Suppressor macrophage treated with lipopolysaccharide for 4 hours (primary cell): ENCODE data around the gene ST6GALNAC4.
A peak's percentile ranks its signal among the peaks of the same experiment; 100 is the strongest.
"Not testable (repeated sequence)": the region's sequence is repeated elsewhere in the genome, so short reads cannot be mapped to it uniquely, and the experiment has no call there.

Experiments used
- DNase-seq: peaks from one replicate; pipeline ENCODE4 v3.0.0-alpha.2; 2020

Gene ST6GALNAC4

GRCh38 chr9:127884976-127885490, 31.8 kb downstream of the ST6GALNAC4 start:
- no peak for DNase-seq

- no peak for DNase-seq
Observed at GRCh38 chr9:127884427-127884911, 32.4 kb downstream of the ST6GALNAC4 start.

GRCh38 chr9:127883959-127884358, 32.9 kb downstream of the ST6GALNAC4 start:
- no peak for DNase-seq

GRCh38 chr9:127881715-127882114, 35.1 kb downstream of the ST6GALNAC4 start:
- DNase-seq, result not testable (repeated sequence)

GRCh38 chr9:127880143-127880542, 36.7 kb downstream of the ST6GALNAC4 start:
- no peak for DNase-seq

GRCh38 chr9:127878652-127879390, 38.0 kb downstream of the ST6GALNAC4 start:
- DNase-seq, result peak; percentile 55

- no peak for DNase-seq
Observed at GRCh38 chr9:127878001-127878651, 38.7 kb downstream of the ST6GALNAC4 start.

- DNase-seq, result peak; percentile 38
Observed at GRCh38 chr9:127877566-127877998, 39.3 kb downstream of the ST6GALNAC4 start, which contains the start of gene AK1. TSS of gene AK1 (minus strand) at chr9:127877675. CDS start at chr9:127874617, 3,058 bp downstream.

GRCh38 chr9:127876764-127877562, 39.9 kb downstream of the ST6GALNAC4 start:
- DNase-seq, result no peak

- no peak for DNase-seq
Observed at GRCh38 chr9:127876026-127876763, 40.6 kb downstream of the ST6GALNAC4 start.

GRCh38 chr9:127875306-127875966, 41.4 kb downstream of the ST6GALNAC4 start:
- no peak for DNase-seq

GRCh38 chr9:127874301-127875221, 42.3 kb downstream of the ST6GALNAC4 start:
- no peak for DNase-seq

- DNase-seq, result no peak
Observed at GRCh38 chr9:127873886-127874285, 43.0 kb downstream of the ST6GALNAC4 start.

- DNase-seq, result no peak
Observed at GRCh38 chr9:127873223-127873691, 43.6 kb downstream of the ST6GALNAC4 start.

GRCh38 chr9:127872369-127873222, 44.2 kb downstream of the ST6GALNAC4 start:
- no peak for DNase-seq

GRCh38 chr9:127871531-127871930, 45.3 kb downstream of the ST6GALNAC4 start:
- DNase-seq, result no peak

GRCh38 chr9:127870887-127871286, 46.0 kb downstream of the ST6GALNAC4 start:
- DNase-seq, result no peak

- DNase-seq, result not testable (repeated sequence)
Observed at GRCh38 chr9:127870153-127870491, 46.7 kb downstream of the ST6GALNAC4 start.
